Esophagus muscularis mucosa (tissue), 4 donors: ENCODE measurements around the gene AFAP1. TPM values are rescaled to one million over a fixed set of nuclear protein-coding genes. Genes with fewer than 3 reads are reported as not detected.

Experiments
- DNase-seq: peaks from one replicate; pipeline ENCODE4 v3.0.0-alpha.2; 2017; ENCODE audit errors: extremely low spot score
- H3K27ac ChIP-seq, 4 donors: fragments of 200-600 bp; sonication (generic); replicated peaks in 1 of 4; 1 replicate in 3 of 4; 2 replicates in 1 of 4; pipeline ENCODE4 v1.5.1; 2016 to 2019; ENCODE audit warnings: mild to moderate bottlenecking in 1 of 4
- H3K27me3 ChIP-seq, 4 donors: fragments of 200-600 bp; sonication (generic); one replicate each; pipeline versions ENCODE4 v1.5.1 to v1.6.0; 2016 to 2019
- H3K36me3 ChIP-seq, 4 donors: fragments of 200-600 bp; sonication (generic); one replicate each; pipeline ENCODE4 v1.5.1; 2016 to 2019
- H3K4me1 ChIP-seq, 4 donors: fragments of 200-600 bp; sonication (generic); one replicate each; pipeline ENCODE4 v1.5.1; 2016 to 2019
- H3K4me3 ChIP-seq, 4 donors: fragments of 200-600 bp; sonication (generic); 1 replicate in 2 of 4; 2 replicates in 2 of 4; pipeline ENCODE4 v1.5.1; 2016 to 2019; ENCODE audit warnings: mild to moderate bottlenecking in 4 of 4, moderate library complexity in 1 of 4
- H3K9me3 ChIP-seq, 4 donors: fragments of 200-600 bp; sonication (generic); 1 replicate in 3 of 4; 2 replicates in 1 of 4; pipeline ENCODE4 v1.5.1; 2016 to 2019
- CTCF ChIP-seq, 3 experiments: fragments of 200-600 bp in 2 of 3; fragments of 450-650 bp in 1 of 3; sonication (generic) in 2 of 3; IDR thresholded peaks; one replicate each; pipeline ENCODE4 v1.5.1; 2017 to 2019; ENCODE audit warnings: antibody characterized with exemption in 3 of 3, mild to moderate bottlenecking in 2 of 3, moderate library complexity in 1 of 3
- EP300 ChIP-seq: sonication (generic); formaldehyde crosslinking; IDR thresholded peaks from one replicate; pipeline ENCODE4 v1.6.1; 2017; ENCODE audit warnings: antibody characterized with exemption
- POLR2A ChIP-seq: fragments of 450-650 bp; IDR thresholded peaks from one replicate; pipeline ENCODE4 v1.6.1; 2017; ENCODE audit warnings: antibody characterized with exemption, moderate library complexity, mild to moderate bottlenecking, low read depth
- POLR2AphosphoS5 ChIP-seq, 2 donors: sonication (generic); formaldehyde crosslinking; IDR thresholded peaks; one replicate each; pipeline ENCODE4 v1.6.1; 2017; ENCODE audit warnings: antibody characterized with exemption in 2 of 2
- WGBS: methylation state at CpG from one replicate; pipeline ENCODE4 v1.1.5; 2018; 5-methylcytosine and 5-hydroxymethylcytosine counted together
- intact Hi-C: fragments of 100-400 bp; cut with DNase I; formaldehyde crosslinking; loops from one replicate; pipeline ENCODE4 v1.15.1; 2023
- total RNA-seq, 4 donors: library from RNA; depleted of rRNA; stranded (reverse); fragments of >200 nt; gene quantifications; one replicate each; pipeline versions ENCODE4 v1.1.0 to v1.2.1, GENCODE V29; 2016

The AFAP1 gene
- total RNA-seq, 4 donors from 2014 or later = 37.8 to 71.3 (median 50.9) TPM

DNA sequence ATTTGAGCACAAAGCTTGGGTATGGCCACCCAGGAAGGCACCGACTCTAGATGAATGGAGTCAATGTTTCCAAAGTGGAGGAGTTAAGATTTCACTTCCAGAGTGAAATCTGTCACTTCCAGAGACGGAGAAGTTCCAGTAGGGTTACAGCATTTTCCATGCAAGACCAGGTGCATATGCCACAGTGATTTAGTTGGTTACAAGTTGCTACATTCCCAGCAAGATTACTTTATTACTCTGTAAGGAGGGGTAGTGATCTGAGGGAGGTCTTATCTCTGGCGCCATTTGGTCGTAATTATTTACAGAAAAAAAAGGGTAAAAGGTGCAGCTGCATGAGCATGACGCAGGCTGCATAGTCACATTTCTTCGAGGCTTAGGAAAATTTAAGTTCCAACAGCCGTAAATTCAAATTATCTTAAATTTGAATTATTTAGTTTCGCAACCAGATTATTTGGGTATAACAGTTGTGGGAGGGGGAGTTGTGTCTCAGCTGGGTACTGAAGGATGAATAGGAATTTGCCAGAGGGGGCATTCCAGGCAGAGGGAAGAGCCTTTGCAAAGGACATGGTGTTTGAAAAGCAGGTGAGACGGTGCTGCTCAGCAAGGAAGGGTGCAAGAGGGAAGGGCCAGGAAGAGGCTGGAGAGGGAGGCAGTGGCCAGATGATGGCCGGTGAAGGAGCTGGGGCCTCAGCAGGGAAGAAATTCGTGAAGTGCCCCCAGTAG is 17.4 kb upstream of the AFAP1 start:
- Histone ChIP-seq H3K27ac (peak overlapping the region in 3 of 4 donors; percentile 10 to 62 (median 50)), H3K27me3 (no peaks in the 10 kb centered on the region), H3K9me3 (no peaks in the 10 kb centered on the region), H3K36me3 (no peaks in the 10 kb centered on the region), H3K4me3 (no peak overlapping the region), H3K4me1 (peaks cover 18 to 58% (median 51%) of the 10 kb centered on the region in 4 donors)
- intact Hi-C loops = no loop called here
- TF ChIP-seq CTCF (IDR thresholded peaks at IDR 0.05) = no peak
- no peak for TF ChIP-seq POLR2AphosphoS5 (IDR thresholded peaks at IDR 0.05)
- TF ChIP-seq EP300 = no peak
- no peak for TF ChIP-seq POLR2A
- no peak for DNase-seq
- WGBS = 76% methylated on average over 11 of the region's 11 CpGs

- H3K27me3 ChIP-seq = no peaks in the 10 kb centered on the region
- no peaks in the 10 kb centered on the region for H3K36me3 ChIP-seq
- peaks cover 15 to 51% (median 44%) of the 10 kb centered on the region in 4 donors for H3K4me1 ChIP-seq
- TF ChIP-seq POLR2AphosphoS5 (IDR thresholded peaks at IDR 0.05) = peak; percentile 52 to 67
- no peak for TF ChIP-seq EP300
- no peak for TF ChIP-seq POLR2A
- DNase-seq = no peak
- WGBS = 82% methylated on average over 7 of the region's 8 CpGs
- intact Hi-C loops = no loop called here
- H3K9me3 ChIP-seq = no peaks in the 10 kb centered on the region
- no peak overlapping the region for H3K4me3 ChIP-seq
- H3K27ac ChIP-seq = peak overlapping the region in 3 of 4 donors; percentile 34 to 62 (median 50)
Observed at GRCh38 chr4:7956270-7956808, 16.7 kb upstream of the AFAP1 start.

DNA sequence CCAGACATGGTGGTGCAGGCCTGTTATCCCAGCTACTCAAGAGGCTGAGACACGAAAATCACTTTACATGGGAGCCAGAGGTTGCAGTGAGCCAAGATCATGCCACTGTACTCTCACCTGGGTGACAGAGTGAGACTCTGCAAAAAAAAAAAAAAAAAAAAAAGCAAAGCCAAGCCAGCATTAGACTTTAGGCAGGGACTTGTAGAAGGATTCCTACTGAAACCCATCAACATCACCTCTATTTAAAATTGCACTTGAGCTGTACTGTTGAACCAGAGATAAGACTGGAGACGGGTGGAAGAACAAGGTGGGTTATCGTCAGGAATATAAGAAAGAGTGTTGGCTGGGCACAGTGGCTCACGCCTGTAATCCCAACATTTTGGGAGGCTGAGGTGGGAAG is 15.7 kb upstream of the AFAP1 start:
- Histone ChIP-seq H3K4me1 (peaks cover 8 to 41% (median 35%) of the 10 kb centered on the region in 4 donors), H3K27me3 (no peaks in the 10 kb centered on the region), H3K27ac (peak overlapping the region; percentile 29 to 62 (median 42)), H3K36me3 (no peaks in the 10 kb centered on the region), H3K4me3 (no peak overlapping the region), H3K9me3 (no peaks in the 10 kb centered on the region)
- WGBS = 55% methylated on average over 4 of the region's 4 CpGs
- DNase-seq = no peak
- TF ChIP-seq EP300 (no peak), POLR2A (no peak), POLR2AphosphoS5 (IDR thresholded peaks at IDR 0.05) (no peak), CTCF (IDR thresholded peaks at IDR 0.05) (no peak)
- intact Hi-C loops = no loop called here

- Histone ChIP-seq H3K27me3 (no peaks in the 10 kb centered on the region), H3K9me3 (no peaks in the 10 kb centered on the region), H3K36me3 (no peaks in the 10 kb centered on the region), H3K4me1 (peaks cover 8 to 31% (median 30%) of the 10 kb centered on the region in 4 donors), H3K27ac (no peak overlapping the region), H3K4me3 (no peak overlapping the region)
- 87% methylated on average over 9 of the region's 9 CpGs for WGBS
- DNase-seq = no peak
- intact Hi-C loops = no loop called here
- TF ChIP-seq POLR2A (no peak), POLR2AphosphoS5 (IDR thresholded peaks at IDR 0.05) (no peak), EP300 (no peak), CTCF (IDR thresholded peaks at IDR 0.05) (no peak)
Observed at GRCh38 chr4:7952615-7953014, 13.0 kb upstream of the AFAP1 start.

- no peak for DNase-seq
- H3K27me3 ChIP-seq = no peaks in the 10 kb centered on the region
- H3K9me3 ChIP-seq = no peaks in the 10 kb centered on the region
- H3K4me1 ChIP-seq = peaks cover 2 to 26% (median 22%) of the 10 kb centered on the region in 4 donors
- intact Hi-C loops = no loop called here
- no peak overlapping the region for H3K27ac ChIP-seq
- TF ChIP-seq POLR2A (no peak), EP300 (no peak), POLR2AphosphoS5 (IDR thresholded peaks at IDR 0.05) (no peak), CTCF (IDR thresholded peaks at IDR 0.05) (no peak)
- no peaks in the 10 kb centered on the region for H3K36me3 ChIP-seq
- H3K4me3 ChIP-seq = no peak overlapping the region
- 89% methylated on average over 18 of the region's 18 CpGs for WGBS
Observed at GRCh38 chr4:7950301-7951092, 10.8 kb upstream of the AFAP1 start.
